ENCODE measurements around the gene CNNM4. TPM values are rescaled to one million over a fixed set of nuclear protein-coding genes. Genes with fewer than 3 reads are reported as not detected.

The CNNM4 gene
- total RNA-seq, 4 donors from 2014 or later = 0.77 to 8.2 (median 4.7) TPM

- no peaks in the 10 kb centered on the region for H3K36me3 ChIP-seq
- intact Hi-C loops (cut with DNase I; ENCODE audit: low total_unique reads) = no loop called here
- H3K27ac ChIP-seq = no peak within 1 kb of the TSS
- TF ChIP-seq CTCF (IDR thresholded peaks at IDR 0.05) (no peak), POLR2A (IDR thresholded peaks at IDR 0.05) (no peak)
- no peak for DNase-seq
- peaks cover 0 to 5% of the 10 kb centered on the region in 2 donors for H3K4me1 ChIP-seq
- no peak within 1 kb of the TSS for H3K4me3 ChIP-seq
- no peaks in the 10 kb centered on the region for H3K9me3 ChIP-seq
- no peaks in the 10 kb centered on the region for H3K27me3 ChIP-seq
Measured at GRCh38 chr2:96843538-96844268, 83.0 kb downstream of the CNNM4 start, which contains the start of gene ANKRD23. Gene ANKRD23 (minus strand): TSS chr2:96844021. CDS start chr2:96843992, 29 bp downstream.

- Histone ChIP-seq H3K4me1 (peaks cover 0 to 5% of the 10 kb centered on the region in 2 donors), H3K9me3 (no peaks in the 10 kb centered on the region), H3K27ac (no peak overlapping the region), H3K36me3 (no peaks in the 10 kb centered on the region), H3K27me3 (no peaks in the 10 kb centered on the region), H3K4me3 (no peak overlapping the region)
- no peak for DNase-seq
- TF ChIP-seq POLR2A (IDR thresholded peaks at IDR 0.05) (no peak), CTCF (IDR thresholded peaks at IDR 0.05) (no peak)
- intact Hi-C loops (cut with DNase I; ENCODE audit: low total_unique reads) = no loop called here
Measured at GRCh38 chr2:96844405-96844808, 83.7 kb downstream of the CNNM4 start.

- no peaks in the 10 kb centered on the region for H3K9me3 ChIP-seq
- intact Hi-C loops (cut with DNase I; ENCODE audit: low total_unique reads) = no loop called here
- no peak for DNase-seq
- H3K4me1 ChIP-seq = no peaks in the 10 kb centered on the region
- H3K36me3 ChIP-seq = no peaks in the 10 kb centered on the region
- no peak overlapping the region for H3K27ac ChIP-seq
- no peak overlapping the region for H3K4me3 ChIP-seq
- no peaks in the 10 kb centered on the region for H3K27me3 ChIP-seq
- TF ChIP-seq POLR2A (IDR thresholded peaks at IDR 0.05) (no peak), CTCF (IDR thresholded peaks at IDR 0.05) (no peak)
Measured at GRCh38 chr2:96846825-96847224, 86.1 kb downstream of the CNNM4 start.

- intact Hi-C loops (cut with DNase I; ENCODE audit: low total_unique reads) = no loop called here
- no peak for DNase-seq
- Histone ChIP-seq H3K27me3 (no peaks in the 10 kb centered on the region), H3K4me3 (no peak overlapping the region), H3K4me1 (no peaks in the 10 kb centered on the region), H3K9me3 (no peaks in the 10 kb centered on the region), H3K27ac (no peak overlapping the region), H3K36me3 (no peaks in the 10 kb centered on the region)
- TF ChIP-seq CTCF (IDR thresholded peaks at IDR 0.05) = no peak
- no peak for TF ChIP-seq POLR2A (IDR thresholded peaks at IDR 0.05)
Measured at GRCh38 chr2:96847586-96847985, 86.9 kb downstream of the CNNM4 start.

GRCh38 chr2:96848264-96848663 is 87.6 kb downstream of the CNNM4 start:
- no peaks in the 10 kb centered on the region for H3K9me3 ChIP-seq
- DNase-seq = no peak
- TF ChIP-seq CTCF (IDR thresholded peaks at IDR 0.05) = no peak
- TF ChIP-seq POLR2A (IDR thresholded peaks at IDR 0.05) = no peak
- no peak overlapping the region for H3K27ac ChIP-seq
- H3K27me3 ChIP-seq = no peaks in the 10 kb centered on the region
- H3K4me1 ChIP-seq = no peaks in the 10 kb centered on the region
- H3K36me3 ChIP-seq = no peaks in the 10 kb centered on the region
- intact Hi-C loops (cut with DNase I; ENCODE audit: low total_unique reads) = no loop called here
- no peak overlapping the region for H3K4me3 ChIP-seq
